Heart right ventricle (tissue), 16 donors: Measurements from ENCODE around the gene PAF1. TPM values are rescaled to one million over a fixed set of nuclear protein-coding genes. Genes with fewer than 3 reads are reported as not detected.
A peak's percentile ranks its signal among the peaks of the same experiment; 100 is the strongest.

Source experiments
- ATAC-seq, 8 donors: fragments of 200-7000 bp; cut with Tn5 transposase; one replicate each; pipeline ENCODE4 v1.9.1; 2020; ENCODE audit warnings: mild to moderate bottlenecking in 8 of 8, moderate library complexity in 8 of 8, moderate number of reproducible peaks in 1 of 8
- DNase-seq, 2 donors: peaks; one replicate each; pipeline ENCODE4 v3.0.0-alpha.2; 2020
- H3K27ac ChIP-seq, 10 donors: fragments of 200-600 bp; sonication (generic) in 2 of 10; one replicate each; pipeline versions ENCODE4 v1.5.0 to v1.8.0; 2020 to 2022; ENCODE audit warnings: mild to moderate bottlenecking in 3 of 10
- H3K27me3 ChIP-seq, 7 donors: fragments of 200-600 bp; one replicate each; pipeline ENCODE4 v1.8.0; 2021 to 2022; ENCODE audit warnings: mild to moderate bottlenecking in 2 of 7
- H3K36me3 ChIP-seq, 9 donors: fragments of 200-600 bp; sonication (generic) in 1 of 9; one replicate each; pipeline versions ENCODE4 v1.5.0 to v1.8.0; 2020 to 2022; ENCODE audit warnings: mild to moderate bottlenecking in 2 of 9
- H3K4me1 ChIP-seq, 9 donors: fragments of 200-600 bp; sonication (generic) in 1 of 9; one replicate each; pipeline versions ENCODE4 v1.5.0 to v1.8.0; 2020 to 2022; ENCODE audit warnings: mild to moderate bottlenecking in 4 of 9
- H3K4me3 ChIP-seq, 10 donors: fragments of 200-600 bp; sonication (generic) in 2 of 10; one replicate each; pipeline versions ENCODE4 v1.5.0 to v1.8.0; 2020 to 2022; ENCODE audit warnings: mild to moderate bottlenecking in 7 of 10, moderate library complexity in 2 of 10
- H3K9me3 ChIP-seq, 11 donors: fragments of 200-600 bp in 10 of 11; sonication (generic) in 2 of 11; one replicate each; pipeline versions ENCODE4 v1.5.0 to v1.8.0; 2013 to 2022; ENCODE audit warnings: mild to moderate bottlenecking in 2 of 11, control low read depth in 1 of 11, moderate library complexity in 1 of 11
- CTCF ChIP-seq, 9 donors: fragments of 200-600 bp; sonication (generic) in 2 of 9; IDR thresholded peaks; one replicate each; pipeline versions ENCODE4 v1.5.0 to v1.8.0; 2021 to 2022; ENCODE audit warnings: antibody characterized with exemption in 9 of 9, mild to moderate bottlenecking in 5 of 9, moderate library complexity in 1 of 9
- WGBS, 2 donors: extraction: QIAGEN DNeasy Blood & Tissue Kit; methylation state at CpG; one replicate each; pipeline ENCODE4 v1.1.7; 2013; ENCODE audit warnings: inconsistent platforms in 1 of 2; 5-methylcytosine and 5-hydroxymethylcytosine counted together
- intact Hi-C, 10 donors: fragments of 100-400 bp; cut with DNase I; formaldehyde crosslinking; loops; one replicate each; pipeline versions ENCODE4 v1.11.1 to v1.14.2; 2022
- polyA plus RNA-seq, 2 donors: library from polyadenylated mRNA; stranded (reverse); fragments of 200-250 nt; gene quantifications; one replicate each; pipeline ENCODE4 v1.2.3, GENCODE V29; 2013
- total RNA-seq, 10 donors: library from RNA; stranded (reverse); fragmentation: NEBNext Ultra II Directional in 3 of 10; extraction: Animal tissue kit (Norgen Biotek cat#: 25700) in 3 of 10; gene quantifications; one replicate each; pipeline versions ENCODE4 v1.2.1 to v1.2.4, GENCODE V29; 2021 to 2023
- donor health status: Arrhythmogenic right ventricular cardiomyopathy.
- donor health status: ischemic (EF 13 %, LVEDD 7.1; RV severe dilation, severe dysfunction).
- donor health status: healthy with polysubstance abuse.
- donor health status: DM: no; HTN: yes; CAD: no.
- donor health status: DM: no; HTN: no; CAD: no.
- donor health status: ischemic (EF 25% LVEDD 6.9; RV normal size, moderate dysfunction).
- donor health status: ischemic (EF 25% LVEDD 5.7; RV mildly dilated, moderate dysfunction).
- donor health status: healthy.
- donor health status: DM: yes; HTN: yes; CAD: no.
- donor health status: Ischemic cardiomyopathy.
- donor health status: ischemic (EF 35%, LVEDD 5.7; RV mildly dilated, moderate dysfunction).
- donor health status: nonischemic (EF 11% LVEDD 7.7; RV severe dilation, severe dysfunction).
- donor health status: DM: yes; HTN: yes; CAD: no.
- donor health status: PGD.
- donor health status: ischemic (EF 29% LVEDD 5.4; RV normal size, mild dysfunction).
- donor health status: nonischemic (EF 23%, LVEDD 6.1; RV moderate dilation, normal function).

PAF1 gene
- total and polyA plus RNA-seq, 12 donors = 24.1 to 48.2 (median 38.8) TPM

- H3K4me1 ChIP-seq = peaks cover 0 to 42% (median 30%) of the 10 kb centered on the region in 9 donors
- WGBS, 2 donors = 54 to 68% methylated on average over 4 of the region's 4 CpGs
- DNase-seq = no peak
- H3K36me3 ChIP-seq = peaks cover 0 to 91% (median 24%) of the 10 kb centered on the region in 9 donors
- H3K4me3 ChIP-seq = no peak overlapping the region
- ATAC-seq = peak in 3 of 8 donors; percentile 31 to 54 (median 37)
- no peaks in the 10 kb centered on the region for H3K27me3 ChIP-seq
- TF ChIP-seq CTCF (IDR thresholded peaks at IDR 0.05) = no peak
- intact Hi-C loops = no loop called here
- H3K9me3 ChIP-seq = no peaks in the 10 kb centered on the region
- peak overlapping the region in 2 of 10 donors; percentile 16 to 23 for H3K27ac ChIP-seq
Observed at GRCh38 chr19:39351537-39352064, 39.3 kb downstream of the PAF1 start.

- Histone ChIP-seq H3K9me3 (no peaks in the 10 kb centered on the region), H3K4me3 (no peak overlapping the region), H3K36me3 (peaks cover 0 to 89% (median 10%) of the 10 kb centered on the region in 9 donors), H3K27me3 (no peaks in the 10 kb centered on the region), H3K27ac (no peak overlapping the region), H3K4me1 (peaks cover 2 to 56% (median 41%) of the 10 kb centered on the region in 9 donors)
- TF ChIP-seq CTCF (IDR thresholded peaks at IDR 0.05) = no peak
- 98 to 99% methylated on average over 3 of the region's 3 CpGs for WGBS, 2 donors
- intact Hi-C loops = no loop called here
- no peak for ATAC-seq
- DNase-seq = no peak
Observed at GRCh38 chr19:39350156-39350555, 40.8 kb downstream of the PAF1 start.

- Histone ChIP-seq H3K36me3 (peaks cover 0 to 84% (median 6%) of the 10 kb centered on the region in 9 donors), H3K4me1 (peaks cover 2 to 64% (median 49%) of the 10 kb centered on the region in 9 donors), H3K9me3 (no peaks in the 10 kb centered on the region), H3K4me3 (no peak overlapping the region), H3K27ac (no peak overlapping the region), H3K27me3 (no peaks in the 10 kb centered on the region)
- DNase-seq (no peak), ATAC-seq (no peak)
- TF ChIP-seq CTCF (IDR thresholded peaks at IDR 0.05) = no peak
- 70 to 73% methylated on average over 4 of the region's 4 CpGs for WGBS, 2 donors
- intact Hi-C loops = no loop called here
Observed at GRCh38 chr19:39349326-39349725, 41.6 kb downstream of the PAF1 start.

GRCh38 chr19:39347332-39348164 is 43.4 kb downstream of the PAF1 start:
- ATAC-seq = no peak

More at GRCh38 chr19:39347332-39348164, 43.4 kb downstream of the PAF1 start:
- DNase-seq = no peak
- Histone ChIP-seq H3K4me1 (peaks cover 2 to 80% (median 57%) of the 10 kb centered on the region in 9 donors), H3K9me3 (no peaks in the 10 kb centered on the region), H3K27ac (no peak overlapping the region), H3K27me3 (no peaks in the 10 kb centered on the region), H3K36me3 (peaks cover 0 to 67% (median 0%) of the 10 kb centered on the region in 9 donors), H3K4me3 (no peak overlapping the region)
- TF ChIP-seq CTCF (IDR thresholded peaks at IDR 0.05) = no peak
- intact Hi-C loops = no loop called here
- WGBS, 2 donors = 73 to 75% methylated on average over 4 of the region's 4 CpGs
